Measurements from ENCODE around the gene SETD2.
A peak's percentile ranks its signal among the peaks of the same experiment; 100 is the strongest.
"Not testable (repeated sequence)": the region's sequence is repeated elsewhere in the genome, so short reads cannot be mapped to it uniquely, and the experiment has no call there.

Gene SETD2

DNA sequence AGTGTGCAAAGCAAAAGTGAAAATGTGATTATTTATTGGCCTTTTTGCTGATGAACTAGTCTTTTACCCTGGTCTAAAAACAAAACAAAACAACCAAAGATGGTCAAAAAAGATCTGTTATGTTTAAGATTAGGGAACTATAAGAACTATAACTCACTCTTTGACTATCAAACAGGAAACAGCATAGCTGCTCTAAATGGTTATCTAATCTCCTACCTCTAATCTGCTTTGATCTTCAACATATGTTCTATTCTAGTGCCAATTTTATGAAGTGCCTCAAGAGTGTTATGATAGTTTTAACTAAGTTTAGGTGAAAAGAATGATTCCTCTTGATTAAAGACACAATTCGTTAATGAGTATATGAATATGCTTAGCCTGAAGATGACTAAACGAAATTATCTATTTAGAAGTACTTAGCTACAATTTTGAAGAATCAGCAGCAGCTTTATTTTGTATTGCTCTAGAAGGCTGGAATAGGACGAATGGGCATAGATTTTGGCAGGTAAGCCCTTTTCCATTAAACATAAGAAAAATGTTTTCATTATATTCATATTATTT, 46.0 kb downstream of the SETD2 start:
- ATAC-seq = no peak

DNA sequence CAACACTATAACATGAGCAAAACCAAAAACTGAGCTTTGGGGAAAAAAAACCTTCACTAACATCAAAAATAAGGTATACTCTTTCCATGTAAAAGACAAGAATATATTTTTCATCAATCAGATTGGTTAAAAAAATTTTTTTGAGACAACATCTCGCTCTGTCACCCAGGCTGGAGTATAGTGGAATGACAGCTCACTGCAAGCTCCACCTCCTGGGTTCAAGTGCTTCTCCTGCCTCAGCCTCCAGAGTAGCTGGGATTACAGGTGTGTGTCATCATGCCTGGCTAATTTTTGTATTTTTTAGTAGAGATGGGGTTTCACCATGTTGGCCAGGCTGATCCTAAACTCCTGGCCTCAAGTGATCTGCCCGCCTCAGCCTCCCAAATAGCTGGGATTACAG, 48.4 kb downstream of the SETD2 start:
- ATAC-seq = not testable (repeated sequence)

More for the DNA sequence above, 46.0 kb downstream of the SETD2 start:
- TF ChIP-seq BACH2 (CRISPR knock-in tag; IDR thresholded peaks at IDR 0.05; ENCODE audit: borderline replicate concordance) (no peak), ZFP3 (CRISPR knock-in tag; IDR thresholded peaks at IDR 0.05) (no peak), TOX (CRISPR knock-in tag; IDR thresholded peaks at IDR 0.05; ENCODE audit: borderline replicate concordance) (no peak), ZFP30 (CRISPR knock-in tag; IDR thresholded peaks at IDR 0.05) (no peak), TCF4 (CRISPR knock-in tag; IDR thresholded peaks at IDR 0.05; ENCODE audit: borderline replicate concordance) (peak; percentile 70; the same call in 1 of the 2 replicates)
- TF ChIP-seq, protein P1, sequence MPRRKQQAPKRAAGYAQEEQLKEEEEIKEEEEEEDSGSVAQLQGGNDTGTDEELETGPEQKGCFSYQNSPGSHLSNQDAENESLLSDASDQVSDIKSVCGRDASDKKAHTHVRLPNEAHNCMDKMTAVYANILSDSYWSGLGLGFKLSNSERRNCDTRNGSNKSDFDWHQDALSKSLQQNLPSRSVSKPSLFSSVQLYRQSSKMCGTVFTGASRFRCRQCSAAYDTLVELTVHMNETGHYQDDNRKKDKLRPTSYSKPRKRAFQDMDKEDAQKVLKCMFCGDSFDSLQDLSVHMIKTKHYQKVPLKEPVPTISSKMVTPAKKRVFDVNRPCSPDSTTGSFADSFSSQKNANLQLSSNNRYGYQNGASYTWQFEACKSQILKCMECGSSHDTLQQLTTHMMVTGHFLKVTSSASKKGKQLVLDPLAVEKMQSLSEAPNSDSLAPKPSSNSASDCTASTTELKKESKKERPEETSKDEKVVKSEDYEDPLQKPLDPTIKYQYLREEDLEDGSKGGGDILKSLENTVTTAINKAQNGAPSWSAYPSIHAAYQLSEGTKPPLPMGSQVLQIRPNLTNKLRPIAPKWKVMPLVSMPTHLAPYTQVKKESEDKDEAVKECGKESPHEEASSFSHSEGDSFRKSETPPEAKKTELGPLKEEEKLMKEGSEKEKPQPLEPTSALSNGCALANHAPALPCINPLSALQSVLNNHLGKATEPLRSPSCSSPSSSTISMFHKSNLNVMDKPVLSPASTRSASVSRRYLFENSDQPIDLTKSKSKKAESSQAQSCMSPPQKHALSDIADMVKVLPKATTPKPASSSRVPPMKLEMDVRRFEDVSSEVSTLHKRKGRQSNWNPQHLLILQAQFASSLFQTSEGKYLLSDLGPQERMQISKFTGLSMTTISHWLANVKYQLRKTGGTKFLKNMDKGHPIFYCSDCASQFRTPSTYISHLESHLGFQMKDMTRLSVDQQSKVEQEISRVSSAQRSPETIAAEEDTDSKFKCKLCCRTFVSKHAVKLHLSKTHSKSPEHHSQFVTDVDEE (CRISPR knock-in tag; IDR thresholded peaks at IDR 0.05) = peak; percentile 43; the same call in 1 of the 2 replicates

DNA sequence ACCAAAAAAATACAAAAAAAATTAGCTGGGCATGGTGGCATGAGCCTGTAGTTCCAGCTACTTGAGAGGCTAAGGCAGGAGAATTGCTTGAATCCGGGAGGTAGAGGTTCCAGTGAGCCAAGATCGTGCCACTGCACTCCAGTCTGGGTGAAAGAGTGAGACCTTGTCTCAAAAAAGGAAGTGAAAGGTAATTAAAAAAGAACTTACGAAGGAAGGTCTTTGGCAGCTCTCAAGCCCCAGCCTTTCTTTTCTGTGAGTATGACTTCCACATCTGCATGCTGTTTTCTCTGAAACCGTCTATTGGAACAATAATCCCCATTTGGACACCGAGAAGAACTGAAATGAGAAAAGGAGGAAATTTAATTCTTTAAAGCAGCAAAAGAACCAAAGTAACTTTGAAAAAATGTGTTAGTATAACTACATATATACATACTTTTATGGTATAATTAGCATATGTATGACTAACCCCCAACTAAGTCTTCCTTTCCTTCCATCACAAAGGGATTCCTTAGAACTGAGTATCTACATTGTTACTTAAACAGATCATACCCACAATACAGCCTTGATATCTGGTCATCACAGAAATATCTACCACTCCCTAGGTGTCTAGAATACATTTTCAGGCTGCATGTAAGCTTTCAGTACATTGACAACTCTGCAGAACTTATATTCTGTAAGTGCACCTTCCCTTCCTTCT, 50.1 kb downstream of the SETD2 start:
- TF ChIP-seq ARNTL (CRISPR knock-in tag; IDR thresholded peaks at IDR 0.05; ENCODE audit: borderline replicate concordance, low read depth) = no peak
- TF ChIP-seq, protein P2, sequence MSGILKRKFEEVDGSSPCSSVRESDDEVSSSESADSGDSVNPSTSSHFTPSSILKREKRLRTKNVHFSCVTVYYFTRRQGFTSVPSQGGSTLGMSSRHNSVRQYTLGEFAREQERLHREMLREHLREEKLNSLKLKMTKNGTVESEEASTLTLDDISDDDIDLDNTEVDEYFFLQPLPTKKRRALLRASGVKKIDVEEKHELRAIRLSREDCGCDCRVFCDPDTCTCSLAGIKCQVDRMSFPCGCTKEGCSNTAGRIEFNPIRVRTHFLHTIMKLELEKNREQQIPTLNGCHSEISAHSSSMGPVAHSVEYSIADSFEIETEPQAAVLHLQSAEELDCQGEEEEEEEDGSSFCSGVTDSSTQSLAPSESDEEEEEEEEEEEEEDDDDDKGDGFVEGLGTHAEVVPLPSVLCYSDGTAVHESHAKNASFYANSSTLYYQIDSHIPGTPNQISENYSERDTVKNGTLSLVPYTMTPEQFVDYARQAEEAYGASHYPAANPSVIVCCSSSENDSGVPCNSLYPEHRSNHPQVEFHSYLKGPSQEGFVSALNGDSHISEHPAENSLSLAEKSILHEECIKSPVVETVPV (CRISPR knock-in tag; IDR thresholded peaks at IDR 0.05) = no peak
- no peak for TF ChIP-seq RARB (CRISPR knock-in tag; IDR thresholded peaks at IDR 0.05)
- TF ChIP-seq SNAI2 (CRISPR knock-in tag; IDR thresholded peaks at IDR 0.05) = no peak
- no peak for TF ChIP-seq ZNF565 (CRISPR knock-in tag; conservative IDR thresholded peaks at IDR 0.05; ENCODE audit: low read depth)
- ATAC-seq = peak; percentile 91

DNA sequence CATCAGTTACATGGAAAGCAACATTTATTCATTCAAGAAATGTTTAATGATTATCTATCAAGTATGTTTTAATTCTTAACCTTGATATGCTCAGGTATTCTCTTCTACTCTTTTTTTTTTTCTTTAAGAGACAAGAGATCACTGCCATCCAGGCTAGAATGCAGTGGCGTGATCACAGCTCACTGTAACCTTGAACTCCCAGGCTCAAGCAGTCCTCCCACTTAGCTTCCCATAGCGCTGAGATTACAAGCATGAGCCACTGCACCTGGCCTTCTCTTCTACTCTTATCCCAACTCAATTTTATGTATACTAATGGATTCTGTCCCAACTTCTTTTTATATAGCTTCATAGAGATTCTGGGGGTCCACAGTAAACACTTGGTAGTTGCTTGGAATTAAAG, 50.9 kb downstream of the SETD2 start:
- TF ChIP-seq SNAI2 (CRISPR knock-in tag; IDR thresholded peaks at IDR 0.05) (no peak), OSR1 (CRISPR knock-in tag; IDR thresholded peaks at IDR 0.05) (no peak), GLIS3 (CRISPR knock-in tag; IDR thresholded peaks at IDR 0.05) (no peak), ZNF70 (CRISPR knock-in tag; IDR thresholded peaks at IDR 0.05) (no peak), ISL1 (CRISPR knock-in tag; IDR thresholded peaks at IDR 0.05) (no peak), ZC3H10 (CRISPR knock-in tag; IDR thresholded peaks at IDR 0.05) (no peak)
- TF ChIP-seq, protein P3, sequence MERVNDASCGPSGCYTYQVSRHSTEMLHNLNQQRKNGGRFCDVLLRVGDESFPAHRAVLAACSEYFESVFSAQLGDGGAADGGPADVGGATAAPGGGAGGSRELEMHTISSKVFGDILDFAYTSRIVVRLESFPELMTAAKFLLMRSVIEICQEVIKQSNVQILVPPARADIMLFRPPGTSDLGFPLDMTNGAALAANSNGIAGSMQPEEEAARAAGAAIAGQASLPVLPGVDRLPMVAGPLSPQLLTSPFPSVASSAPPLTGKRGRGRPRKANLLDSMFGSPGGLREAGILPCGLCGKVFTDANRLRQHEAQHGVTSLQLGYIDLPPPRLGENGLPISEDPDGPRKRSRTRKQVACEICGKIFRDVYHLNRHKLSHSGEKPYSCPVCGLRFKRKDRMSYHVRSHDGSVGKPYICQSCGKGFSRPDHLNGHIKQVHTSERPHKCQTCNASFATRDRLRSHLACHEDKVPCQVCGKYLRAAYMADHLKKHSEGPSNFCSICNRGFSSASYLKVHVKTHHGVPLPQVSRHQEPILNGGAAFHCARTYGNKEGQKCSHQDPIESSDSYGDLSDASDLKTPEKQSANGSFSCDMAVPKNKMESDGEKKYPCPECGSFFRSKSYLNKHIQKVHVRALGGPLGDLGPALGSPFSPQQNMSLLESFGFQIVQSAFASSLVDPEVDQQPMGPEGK (CRISPR knock-in tag; IDR thresholded peaks at IDR 0.05; ENCODE audit: borderline replicate concordance) = no peak
- TF ChIP-seq, protein P1 (CRISPR knock-in tag; IDR thresholded peaks at IDR 0.05) = no peak
- no peak for ATAC-seq
